HG02588 (cell line): ENCODE data around the gene PNKD.
A peak's percentile ranks its signal among the peaks of the same experiment; 100 is the strongest.
"Not testable (repeated sequence)": the region's sequence is repeated elsewhere in the genome, so short reads cannot be mapped to it uniquely, and the experiment has no call there.

Source experiments
- ATAC-seq: cut with Tn5 transposase; IDR thresholded peaks from one replicate; pipeline ENCODE4 v1.9.1; 2021; ENCODE audit warnings: mild to moderate bottlenecking, moderate library complexity; ENCODE audit not compliant: unreplicated experiment

The PNKD gene

GRCh38 chr2:218314764-218315163, 44.4 kb downstream of the PNKD start:
- ATAC-seq: not testable (repeated sequence)

GRCh38 chr2:218315397-218315796, 45.1 kb downstream of the PNKD start:
- no peak for ATAC-seq

DNA sequence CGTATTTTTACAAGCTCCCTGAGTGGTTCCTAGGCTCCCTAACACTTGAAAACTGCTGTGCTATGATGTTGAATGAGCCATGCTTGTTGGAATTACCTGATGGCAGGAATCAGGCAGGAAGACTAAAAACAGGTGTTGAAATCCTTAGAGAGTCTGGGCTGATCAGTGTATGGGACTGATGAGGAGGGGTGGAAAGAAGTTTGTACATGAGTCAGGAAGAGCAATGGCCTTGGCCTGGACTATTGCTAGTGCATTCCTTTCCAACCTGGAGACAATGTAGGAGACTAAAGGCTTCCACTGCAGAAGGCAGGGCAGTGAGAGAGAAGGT, 46.9 kb downstream of the PNKD start:
- ATAC-seq: no peak

GRCh38 chr2:218317835-218318234, 47.5 kb downstream of the PNKD start:
- ATAC-seq: no peak

DNA sequence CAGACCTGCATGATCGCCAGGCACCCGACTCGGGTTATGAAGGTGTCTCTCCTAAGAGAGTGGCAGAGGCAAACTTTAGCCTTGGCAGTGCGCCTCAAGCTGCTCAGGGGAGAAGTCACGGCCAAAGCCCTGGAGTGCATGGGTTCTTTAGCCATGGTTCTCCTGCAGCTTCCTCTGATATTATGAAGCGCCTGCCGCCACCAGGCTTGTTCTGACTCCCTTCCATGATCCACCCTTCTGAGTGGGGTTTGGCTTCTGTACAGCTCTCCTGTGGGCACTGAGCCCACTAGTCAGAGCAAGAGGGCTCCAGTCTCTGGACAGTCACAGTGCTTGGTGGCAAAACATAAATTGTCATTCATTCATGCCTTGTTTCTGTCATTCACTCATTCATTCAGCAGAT, 47.9 kb downstream of the PNKD start:
- ATAC-seq: no peak

GRCh38 chr2:218319813-218320365, 49.6 kb downstream of the PNKD start:
- no peak for ATAC-seq

- ATAC-seq: no peak
Observed at GRCh38 chr2:218320704-218321336, 50.5 kb downstream of the PNKD start.

DNA sequence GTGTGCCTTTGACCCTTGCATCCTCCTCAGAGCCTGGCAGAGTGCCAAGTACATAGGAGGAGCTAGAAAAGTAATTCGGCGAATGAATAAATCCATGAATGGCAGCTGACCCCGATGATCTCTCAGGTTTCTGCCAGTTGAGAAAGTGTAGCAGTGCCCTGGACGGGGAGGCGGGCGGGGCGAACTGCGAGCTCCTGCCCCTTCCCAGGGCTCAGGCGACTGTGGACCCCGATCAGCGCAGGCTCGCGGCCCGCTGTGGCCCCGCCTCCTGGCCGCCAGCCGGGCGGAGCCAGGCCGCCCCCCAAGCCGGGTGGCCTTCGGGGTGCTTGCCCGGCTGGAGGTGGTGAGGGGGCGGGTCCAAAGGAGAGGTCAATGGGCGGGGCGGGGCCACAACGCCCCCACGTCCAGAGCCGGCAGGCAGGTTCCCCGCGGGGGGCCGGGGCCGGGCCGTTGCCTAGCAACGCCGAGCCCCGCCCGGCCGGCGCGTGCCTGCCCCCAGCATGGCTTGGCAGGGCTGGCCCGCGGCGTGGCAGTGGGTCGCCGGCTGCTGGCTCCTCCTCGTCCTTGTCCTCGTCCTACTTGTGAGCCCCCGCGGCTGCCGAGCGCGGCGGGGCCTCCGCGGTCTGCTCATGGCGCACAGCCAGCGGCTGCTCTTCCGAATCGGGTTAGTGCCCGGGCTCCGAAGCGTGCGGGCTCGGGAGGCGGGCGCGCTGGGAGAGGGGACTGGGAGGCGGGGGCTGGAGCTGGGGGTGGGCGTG, 52.6 kb downstream of the PNKD start:
- peak; percentile 77 for ATAC-seq

- no peak for ATAC-seq
Observed at GRCh38 chr2:218323526-218324472, 53.5 kb downstream of the PNKD start.

GRCh38 chr2:218325566-218326160, 55.3 kb downstream of the PNKD start:
- no peak for ATAC-seq

DNA sequence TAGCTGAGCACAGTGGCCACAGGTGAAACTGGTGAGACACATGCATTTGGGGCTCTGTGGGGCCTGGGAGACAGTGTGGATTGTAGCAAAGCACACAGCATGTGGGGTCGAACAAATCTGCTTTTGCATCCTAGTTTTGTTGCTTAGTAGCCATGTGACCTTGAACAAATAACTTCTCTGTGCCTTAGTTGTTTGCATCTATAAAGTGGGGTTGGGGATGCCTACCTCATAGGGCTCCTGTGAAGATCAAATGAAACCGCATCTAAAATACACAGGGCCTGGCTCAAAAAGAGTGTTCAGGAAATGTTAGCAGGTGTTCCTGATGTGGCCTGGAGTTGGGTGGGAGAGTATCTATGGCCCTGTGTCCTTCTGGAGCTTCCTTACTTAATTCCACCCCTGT, 56.0 kb downstream of the PNKD start:
- ATAC-seq: no peak

GRCh38 chr2:218327451-218328210, 57.3 kb downstream of the PNKD start:
- no peak for ATAC-seq

- ATAC-seq: no peak
Observed at GRCh38 chr2:218328294-218328693, 58.0 kb downstream of the PNKD start.

GRCh38 chr2:218329027-218329825, 58.9 kb downstream of the PNKD start:
- peak; percentile 38 for ATAC-seq

DNA sequence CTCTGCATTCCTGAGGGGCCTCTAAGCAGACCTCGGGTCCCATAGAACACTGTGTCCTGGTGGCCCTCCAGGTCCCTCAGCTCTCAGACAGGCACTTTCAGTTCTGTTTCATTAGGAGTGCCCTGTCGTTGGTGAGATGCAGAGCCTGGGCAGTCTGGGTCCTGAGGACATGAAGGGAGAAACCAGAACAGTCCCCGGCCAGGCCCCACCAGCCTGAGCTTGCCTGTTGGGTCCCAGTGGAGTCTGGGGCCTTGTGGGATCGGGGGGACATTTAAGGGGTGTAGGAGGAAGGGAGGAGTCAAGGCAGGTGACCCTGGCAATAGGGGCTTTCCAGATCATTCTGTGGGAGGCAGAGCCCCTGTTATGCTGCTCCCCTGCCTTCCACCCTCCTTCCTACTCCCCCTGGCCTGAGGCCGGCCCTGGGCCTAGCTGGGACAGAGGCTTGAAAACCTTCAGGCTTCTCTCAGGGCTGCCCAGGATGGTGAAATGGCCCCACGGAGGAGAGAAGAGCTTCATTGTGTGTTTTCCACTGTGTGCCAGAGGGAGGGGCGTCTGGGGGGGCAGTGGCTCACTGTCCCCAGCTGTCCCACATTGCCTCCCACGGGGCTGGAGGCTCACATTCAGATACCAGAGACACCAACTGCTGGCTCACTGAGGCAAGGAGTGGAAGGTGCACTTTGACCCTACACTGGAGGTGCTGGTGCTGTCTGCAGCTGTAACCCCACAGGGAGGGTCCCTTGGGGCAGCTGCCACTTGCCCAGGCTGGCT, 59.7 kb downstream of the PNKD start:
- ATAC-seq: peak; percentile 49

DNA sequence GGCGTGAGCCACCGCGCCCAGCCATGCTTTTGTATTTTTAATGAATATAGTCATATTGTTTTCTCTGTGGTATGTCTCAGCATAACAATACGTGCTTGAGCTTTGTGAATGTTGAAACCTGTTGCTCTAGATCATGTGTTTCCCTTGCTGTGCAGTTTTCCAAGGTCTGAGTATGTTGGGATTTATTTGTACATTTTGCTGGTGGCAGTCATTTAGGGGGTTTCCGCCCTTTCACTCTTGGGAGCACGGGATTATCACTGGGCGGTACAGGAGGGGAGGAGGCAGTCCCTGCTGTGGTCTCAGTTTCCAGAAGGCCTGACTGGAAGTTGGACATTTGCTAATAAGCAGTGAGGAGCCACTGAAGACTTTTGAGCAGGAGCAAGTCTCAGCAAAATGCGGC, 61.4 kb downstream of the PNKD start:
- no peak for ATAC-seq

- ATAC-seq: no peak
Observed at GRCh38 chr2:218332288-218332687, 62.0 kb downstream of the PNKD start.

GRCh38 chr2:218332920-218333645, 62.8 kb downstream of the PNKD start:
- no peak for ATAC-seq
